GM12864 (cell line): Measurements from ENCODE around the gene CUEDC1.

Source experiments
- DNase-seq: peaks from one replicate; pipeline ENCODE4 v3.0.0-alpha.2; 2011; ENCODE audit warnings: low read depth
- H3K4me3 ChIP-seq: 2 replicates; pipeline ENCODE4 v1.5.1; 2011; ENCODE audit warnings: mild to moderate bottlenecking, low read depth, low read length, control low read depth
- CTCF ChIP-seq: IDR thresholded peaks from 2 replicates; pipeline ENCODE4 v1.5.1; 2011; ENCODE audit warnings: low read depth, mild to moderate bottlenecking, moderate library complexity, low read length, control low read depth, inconsistent platforms; ENCODE audit errors: missing control alignments

Gene CUEDC1

GRCh38 chr17:57868910-57869616 lies 86.1 kb downstream of the CUEDC1 start:
- no peak for TF ChIP-seq CTCF
- DNase-seq, result no peak
- no peak overlapping the region for H3K4me3 ChIP-seq

GRCh38 chr17:57868007-57868909 lies 87.0 kb downstream of the CUEDC1 start:
- DNase-seq, result peak; percentile 33
- no peak overlapping the region for H3K4me3 ChIP-seq
- peak; percentile 69 for TF ChIP-seq CTCF

- no peak for TF ChIP-seq CTCF
- DNase-seq, result no peak
- H3K4me3 ChIP-seq, result no peak overlapping the region
Observed at GRCh38 chr17:57867126-57867525, 88.1 kb downstream of the CUEDC1 start.

- no peak overlapping the region for H3K4me3 ChIP-seq
- TF ChIP-seq CTCF, result no peak
- DNase-seq, result no peak
Observed at GRCh38 chr17:57866723-57867122, 88.5 kb downstream of the CUEDC1 start.

GRCh38 chr17:57866319-57866718 lies 88.9 kb downstream of the CUEDC1 start:
- no peak overlapping the region for H3K4me3 ChIP-seq
- no peak for TF ChIP-seq CTCF
- no peak for DNase-seq

GRCh38 chr17:57864273-57864672 lies 90.9 kb downstream of the CUEDC1 start:
- no peak overlapping the region for H3K4me3 ChIP-seq
- no peak for DNase-seq
- TF ChIP-seq CTCF, result no peak
